Endometrial microvascular endothelial cells (primary cell): Measurements from ENCODE around the gene LCN10. TPM values are rescaled to one million over a fixed set of nuclear protein-coding genes. Genes with fewer than 3 reads are reported as not detected.
"Not testable (repeated sequence)": the region's sequence is repeated elsewhere in the genome, so short reads cannot be mapped to it uniquely, and the experiment has no call there.

Source experiments
- in situ Hi-C: cut with HindIII; loops from 2 replicates; pipeline ENCODE4 v1.10.0; 2017; ENCODE audit warnings: low sequenced_read_pairs, low pct_unique_long_range_greater_than_20kb; ENCODE audit errors: inconsistent ontology term
- total RNA-seq: library from RNA; depleted of rRNA; stranded (reverse); fragments of >200 nt; gene quantifications from one replicate; pipeline ENCODE4 v1.2.3, GENCODE V29; 2015; ENCODE audit errors: inconsistent ontology term

LCN10 gene
- total RNA-seq, 1 donor from 2014 or later: not detected

DNA sequence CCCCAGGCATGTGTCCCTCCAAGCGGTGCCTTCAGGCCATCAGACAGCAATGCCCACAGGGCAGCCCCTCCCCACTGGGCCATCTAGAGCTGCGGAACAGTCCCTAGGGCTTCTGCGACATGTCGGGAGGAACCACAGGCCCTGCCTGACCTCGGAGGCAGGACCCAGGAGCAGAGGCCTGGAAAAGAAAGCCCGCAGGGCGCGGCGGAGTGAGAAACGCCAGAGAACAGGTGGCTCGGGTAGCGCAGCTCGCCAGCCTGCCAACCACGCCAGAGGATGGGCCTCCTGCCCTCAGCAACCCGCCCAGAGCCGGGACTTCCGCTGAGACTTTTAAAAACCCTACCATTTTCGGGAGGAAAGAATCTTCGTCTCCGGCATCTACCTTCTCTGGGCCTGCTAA lies 14.6 kb upstream of the LCN10 start:
- in situ Hi-C loops: no loop called here

DNA sequence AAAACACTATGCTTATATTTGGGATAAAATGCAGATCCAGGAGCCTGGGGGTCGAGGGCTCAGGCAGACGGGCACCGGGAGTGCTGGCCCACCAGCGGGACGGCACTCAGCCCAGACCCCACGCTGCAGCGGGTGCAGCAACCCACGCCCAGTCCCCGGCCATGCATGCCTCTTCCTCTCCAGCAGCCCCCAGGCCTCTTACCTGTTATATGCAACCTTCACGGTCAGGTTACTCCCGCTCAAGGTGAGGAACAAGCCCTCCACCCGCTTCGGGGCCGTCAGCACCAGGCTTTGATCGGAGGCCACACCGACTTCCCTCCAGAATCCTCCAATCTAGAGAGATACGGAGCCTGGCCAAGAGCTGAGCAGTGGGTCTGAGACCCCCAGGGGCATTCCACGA lies 14.1 kb upstream of the LCN10 start:
- in situ Hi-C loops: no loop called here

DNA sequence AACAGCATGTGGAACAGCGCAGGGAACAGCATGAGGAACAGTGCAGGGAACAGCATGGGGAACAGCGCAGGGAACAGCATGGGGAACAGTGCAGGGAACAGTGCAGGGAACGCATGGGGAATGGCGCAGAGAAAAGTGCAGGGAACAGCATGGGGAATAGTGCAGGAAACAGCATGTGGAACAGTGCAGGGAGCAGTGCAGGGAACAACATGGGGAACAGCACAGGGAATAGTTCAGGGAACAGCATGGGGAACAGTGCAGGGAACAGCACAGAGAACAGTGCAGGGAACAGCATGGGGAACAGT lies 13.3 kb upstream of the LCN10 start:
- in situ Hi-C loops: no loop called here

DNA sequence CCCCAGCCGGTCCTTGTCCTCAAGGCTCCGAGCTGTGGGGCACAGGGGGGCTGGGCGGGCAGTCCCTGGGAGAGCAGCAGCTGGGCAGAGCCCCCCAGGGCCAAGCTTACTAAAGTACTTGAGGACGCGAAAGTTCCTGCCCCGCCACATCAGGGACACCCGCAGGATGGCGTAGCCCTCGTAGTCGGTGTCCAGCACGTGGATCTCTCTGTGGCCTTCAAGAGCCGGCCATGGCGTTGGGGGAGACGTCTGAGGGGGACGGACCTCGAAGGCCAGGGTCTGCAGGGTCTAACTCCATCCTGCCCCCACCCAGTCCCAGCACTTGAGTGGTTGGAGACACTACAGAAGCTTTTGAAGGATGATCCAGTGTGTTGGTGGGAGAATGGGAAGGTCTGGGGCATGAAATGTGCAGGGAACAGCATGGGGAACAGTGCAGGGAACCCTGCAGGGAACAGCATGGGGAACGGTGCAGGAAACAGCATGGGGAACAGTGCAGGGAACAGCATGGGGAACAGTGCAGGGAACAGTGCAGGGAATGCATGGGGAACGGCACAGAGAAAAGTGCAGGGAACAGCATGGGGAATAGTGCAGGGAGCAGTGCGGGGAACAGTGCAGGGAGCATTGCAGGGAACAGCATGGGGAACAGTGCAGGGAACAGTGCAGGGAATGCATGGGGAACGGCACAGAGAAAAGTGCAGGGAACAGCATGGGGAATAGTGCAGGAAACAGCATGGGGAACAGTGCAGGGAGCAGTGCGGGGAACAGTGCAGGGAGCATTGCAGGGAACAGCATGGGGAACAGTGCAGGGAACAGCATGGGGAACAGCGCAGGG lies 12.8 kb upstream of the LCN10 start:
- in situ Hi-C loops: not testable (repeated sequence)

DNA sequence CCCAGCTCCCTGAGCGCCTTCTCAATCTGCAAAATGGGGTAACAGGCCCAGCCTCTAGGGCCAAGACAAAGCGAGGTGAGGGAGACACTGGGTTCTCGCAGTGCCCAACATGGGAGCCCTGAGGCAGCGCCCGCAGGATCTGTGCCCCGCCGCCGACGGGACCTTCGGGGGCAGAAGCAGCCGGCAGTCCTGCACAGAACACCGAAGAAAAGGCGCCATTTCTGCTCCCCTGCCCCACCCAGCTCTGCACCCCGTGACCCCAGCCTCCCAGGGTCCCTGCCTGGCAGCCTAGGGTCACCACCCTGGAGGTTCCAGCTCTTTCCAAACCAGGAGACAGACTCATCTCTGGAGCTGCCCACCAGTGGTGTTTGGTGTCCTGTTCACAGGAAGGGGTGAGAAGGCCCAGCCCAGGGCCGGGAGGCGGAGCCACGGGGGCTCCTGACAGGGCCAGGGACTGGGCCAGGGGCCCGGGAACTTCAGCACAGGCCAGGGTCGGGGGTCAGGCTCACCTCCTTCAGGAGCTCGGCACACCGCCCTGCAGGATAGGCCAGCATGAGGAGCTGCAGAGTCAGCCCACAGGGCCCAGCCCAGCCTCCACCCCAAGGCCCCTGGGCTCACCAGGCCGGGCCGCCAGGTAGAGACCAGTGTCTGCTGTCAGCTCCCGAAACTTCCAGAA lies 12.0 kb upstream of the LCN10 start:
- in situ Hi-C loops: no loop called here

DNA sequence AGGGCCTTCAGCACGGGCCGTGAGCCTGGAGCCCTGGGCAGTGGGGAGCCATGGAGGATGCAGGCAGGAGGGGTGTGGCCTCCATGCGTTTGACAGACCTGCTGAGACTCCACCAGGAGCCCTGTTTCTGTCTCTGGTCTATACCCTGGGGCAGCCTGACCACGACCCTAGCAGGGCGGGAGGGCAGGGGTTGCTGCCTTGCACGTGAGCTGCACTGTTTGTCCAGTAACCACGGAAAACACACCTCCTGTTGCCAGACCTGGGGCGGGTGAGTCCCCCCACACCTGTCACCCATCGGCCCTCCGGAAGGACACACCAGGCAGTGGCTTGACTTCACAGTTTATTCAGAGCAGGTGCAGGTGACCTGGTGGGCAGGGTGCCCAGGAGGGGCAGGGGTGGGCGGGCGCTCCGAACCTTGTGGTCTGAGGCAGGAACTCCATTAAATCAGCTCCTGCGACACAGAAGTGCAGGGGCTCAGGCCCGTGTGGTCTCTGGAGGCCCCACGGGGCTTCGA lies 11.4 kb upstream of the LCN10 start:
- in situ Hi-C loops: no loop called here

DNA sequence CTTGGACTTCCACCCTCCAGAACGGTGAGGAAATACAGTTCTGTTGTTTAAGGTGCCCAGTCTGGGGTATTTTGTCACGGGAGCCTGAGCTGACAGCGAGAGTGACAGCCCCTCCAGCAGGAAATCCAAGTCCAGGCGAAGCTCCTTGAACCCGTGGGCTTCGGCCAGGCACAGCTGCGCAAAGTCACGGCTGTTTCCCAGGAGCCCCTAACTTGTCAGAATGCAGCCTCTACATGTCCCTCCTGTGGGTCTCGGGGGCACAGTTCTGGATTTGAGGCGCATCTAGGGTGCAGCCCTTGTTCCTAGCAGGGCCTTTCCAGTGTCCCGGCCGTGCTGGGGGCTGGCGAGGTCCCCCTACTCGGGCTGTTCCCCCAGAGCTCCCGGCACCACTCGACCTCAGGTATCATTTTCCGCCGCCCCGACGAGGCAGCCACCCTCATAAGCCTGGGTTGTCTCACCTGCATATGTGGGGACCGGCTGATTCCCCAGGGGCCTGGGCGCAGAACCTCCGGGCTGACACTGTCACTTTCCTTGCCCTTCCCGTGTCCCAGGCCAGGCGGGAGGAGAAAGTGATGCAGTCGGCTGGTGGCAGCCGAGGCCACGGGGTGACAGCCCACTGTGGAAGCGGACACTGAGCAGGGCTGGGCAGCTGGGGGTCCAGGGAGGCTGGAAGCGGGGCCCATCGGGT lies 10.8 kb upstream of the LCN10 start:
- in situ Hi-C loops: no loop called here

DNA sequence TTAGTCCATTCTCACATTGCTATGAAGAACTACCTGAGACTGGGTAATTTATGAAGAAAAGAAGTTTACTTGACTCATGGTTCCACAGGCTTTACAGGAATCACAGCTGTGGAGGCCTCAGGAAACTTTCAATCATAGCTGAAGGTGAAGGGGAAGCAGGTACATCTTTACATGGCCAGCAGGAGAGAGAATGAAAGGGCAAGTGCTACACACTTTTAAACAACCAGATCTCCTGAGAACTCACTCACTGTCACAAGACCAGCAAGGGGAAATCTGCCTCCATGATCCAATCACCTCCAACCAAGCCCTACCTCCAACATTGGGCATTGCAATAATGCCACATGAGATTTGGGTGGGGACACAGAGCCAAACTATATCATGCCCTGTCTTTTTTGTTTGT lies 9.1 kb upstream of the LCN10 start:
- in situ Hi-C loops: no loop called here

DNA sequence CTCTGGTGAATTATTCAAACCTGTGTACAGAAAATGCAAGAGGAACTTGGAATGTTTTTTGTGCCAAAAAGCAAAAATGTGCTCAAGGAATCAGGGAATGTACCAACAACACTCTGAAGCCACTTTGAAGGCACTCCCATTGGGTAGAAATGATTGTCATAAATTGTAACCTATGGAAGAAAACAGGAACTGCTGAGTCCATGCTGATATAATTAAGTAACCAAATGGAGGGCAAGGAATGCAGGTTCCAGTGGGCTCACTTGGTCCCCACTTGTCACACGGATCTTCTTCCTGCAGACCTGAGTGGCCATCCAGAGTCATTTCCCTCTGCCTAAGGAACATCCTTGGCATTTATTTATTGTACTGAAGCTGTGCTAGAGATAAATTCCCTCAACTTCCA lies 8.5 kb upstream of the LCN10 start:
- in situ Hi-C loops: no loop called here

DNA sequence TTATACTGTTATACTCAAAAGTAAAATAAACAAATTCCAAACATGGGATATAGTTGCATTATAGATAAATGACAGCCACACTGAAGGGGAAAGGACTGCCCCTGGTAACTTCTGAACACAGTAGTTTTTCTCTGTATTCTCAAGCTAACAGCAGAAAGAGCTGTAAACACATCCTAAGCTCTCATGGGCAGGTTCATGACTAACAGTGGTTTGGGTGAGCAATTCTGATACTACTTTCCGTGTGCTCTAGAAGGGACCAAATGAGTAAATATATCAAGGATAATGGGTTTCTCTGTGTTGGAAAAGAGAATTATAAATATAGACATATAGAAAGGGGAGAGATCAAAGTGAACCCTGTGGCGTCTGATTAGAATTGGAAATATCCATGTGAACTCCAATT lies 7.8 kb upstream of the LCN10 start:
- in situ Hi-C loops: no loop called here

DNA sequence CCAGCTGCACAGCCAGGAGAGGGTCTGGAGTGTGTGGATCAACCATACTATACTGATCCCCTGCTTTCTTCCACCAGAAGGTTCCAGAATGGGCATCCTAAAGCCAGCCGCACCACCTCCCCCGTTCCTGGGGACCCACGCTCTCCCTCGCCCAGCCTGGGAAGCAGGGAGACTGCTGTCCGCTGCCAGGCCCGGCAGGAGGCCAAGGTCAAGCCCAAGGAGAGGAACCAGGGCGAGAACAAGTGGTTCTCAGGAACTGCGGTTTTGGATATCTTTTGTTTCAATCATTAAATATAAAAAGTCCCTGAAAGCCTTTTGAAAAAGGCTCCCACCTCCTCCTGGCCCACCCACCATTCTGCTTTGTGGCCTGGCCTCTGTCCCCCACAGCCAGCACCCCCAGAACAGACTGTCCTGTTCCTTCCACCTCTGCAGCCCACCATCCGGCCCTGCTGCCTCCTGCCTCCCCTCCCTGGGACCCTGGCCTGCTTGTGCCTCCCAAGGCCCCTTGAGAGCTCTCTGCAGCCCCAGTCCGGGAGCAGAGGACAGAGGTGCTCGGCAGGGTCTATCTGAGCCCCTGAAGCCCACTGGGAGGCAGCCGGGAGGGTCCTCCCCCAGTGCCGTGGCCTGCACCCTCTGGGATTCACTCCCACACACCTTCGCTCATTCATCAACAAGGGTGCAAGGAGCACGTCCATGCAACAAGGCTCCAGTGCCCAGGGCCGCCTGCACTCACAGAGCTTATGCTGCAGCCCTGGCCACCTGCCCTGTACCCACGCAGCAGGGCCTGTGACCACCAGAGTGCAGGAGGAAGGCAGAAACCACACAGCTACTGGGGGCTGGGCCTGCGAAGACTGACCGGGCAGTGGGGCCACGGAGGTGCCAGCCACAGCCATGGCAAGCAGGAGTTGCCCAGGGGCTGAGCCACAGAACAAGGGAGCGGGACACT lies 6.2 kb upstream of the LCN10 start:
- in situ Hi-C loops: no loop called here

DNA sequence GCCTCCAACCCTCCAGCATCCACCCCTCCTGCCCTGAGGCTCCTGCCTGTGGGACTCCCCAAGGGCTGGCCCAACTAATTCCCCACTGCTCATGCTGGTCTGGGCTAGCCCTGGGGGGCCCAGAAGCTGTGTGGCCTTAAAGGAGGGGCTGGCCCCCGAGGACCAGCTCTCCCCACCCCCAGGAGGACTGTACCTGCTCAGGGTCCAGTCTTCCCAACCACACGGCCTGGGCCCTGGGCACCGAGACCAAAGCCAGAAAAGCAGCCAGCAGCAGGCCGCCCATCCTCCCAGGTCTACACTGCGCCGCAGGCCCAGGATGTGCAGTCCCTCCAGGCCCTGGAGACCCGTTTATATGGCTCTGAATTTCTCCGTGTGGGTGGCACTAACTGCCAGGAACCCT lies 5.5 kb upstream of the LCN10 start, which contains the start of gene LCN6:
TSS of gene LCN6 (minus strand) at position 325 of the 400 bp plus-strand sequence. CDS start at position 283, 42 bp downstream.
- in situ Hi-C loops: no loop called here

DNA sequence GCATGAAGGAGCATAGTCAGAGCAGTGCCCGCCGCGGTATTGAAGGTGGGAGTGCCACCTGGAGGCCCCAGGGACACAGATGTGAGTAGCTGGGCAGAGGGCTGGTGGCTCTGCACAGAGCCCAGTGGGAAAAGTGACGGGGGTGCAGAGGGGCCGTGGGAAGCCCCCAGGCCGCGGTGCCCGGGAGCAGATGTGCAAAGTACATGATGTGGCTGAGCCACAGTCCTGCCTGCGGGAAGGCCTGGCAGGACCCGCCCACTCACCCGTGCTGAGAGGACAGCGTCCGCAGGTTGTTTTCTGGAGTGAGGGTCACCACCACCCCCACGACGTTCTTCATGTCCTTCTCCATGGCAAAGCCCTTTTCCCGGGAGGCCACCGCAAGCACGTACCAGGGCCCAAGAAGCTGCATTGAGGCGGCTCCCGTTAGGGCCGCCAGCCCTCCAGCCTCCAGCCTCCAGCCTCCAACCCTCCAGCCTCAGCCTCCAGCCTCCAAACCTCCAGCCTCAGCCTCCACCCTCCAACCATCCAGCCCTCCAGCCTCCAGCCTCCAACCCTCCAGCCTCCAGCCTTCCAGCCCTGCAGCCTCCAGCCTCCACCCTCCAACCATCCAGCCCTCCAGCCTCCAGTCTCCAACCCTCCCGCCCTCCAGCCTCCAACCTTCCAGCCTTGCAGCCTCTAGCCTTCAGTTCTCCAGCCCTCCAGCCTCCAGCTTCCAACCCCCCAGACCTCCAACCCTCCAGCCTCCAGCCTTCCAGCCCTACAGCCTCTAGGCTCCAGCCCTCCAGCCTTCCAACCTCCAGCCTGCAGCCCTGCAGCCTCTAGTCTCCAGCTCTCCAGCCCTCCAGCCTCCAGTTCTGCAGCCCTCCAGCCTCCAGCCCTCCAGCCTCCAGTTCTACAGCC lies 4.7 kb upstream of the LCN10 start:
- in situ Hi-C loops: no loop called here

DNA sequence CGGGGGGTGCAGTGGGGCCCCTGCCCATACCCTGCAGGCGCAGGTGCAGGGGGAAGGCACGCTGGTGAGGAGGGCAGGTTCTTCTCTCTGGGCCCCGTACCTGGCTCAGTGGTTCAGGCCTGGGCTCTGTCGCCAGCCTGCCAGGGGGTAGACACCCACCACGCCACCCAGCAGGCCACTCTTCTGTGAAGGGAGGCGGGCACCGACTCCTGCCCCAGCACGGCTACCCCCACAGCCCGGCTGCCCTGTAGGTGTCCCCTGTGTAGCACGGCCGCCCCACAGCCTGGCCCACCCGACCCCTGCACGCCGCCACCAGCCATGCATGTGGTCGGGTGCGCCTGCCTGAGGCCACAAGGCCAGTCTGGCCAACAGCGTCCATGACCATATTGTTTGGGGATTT lies 3.9 kb upstream of the LCN10 start:
- in situ Hi-C loops: no loop called here

DNA sequence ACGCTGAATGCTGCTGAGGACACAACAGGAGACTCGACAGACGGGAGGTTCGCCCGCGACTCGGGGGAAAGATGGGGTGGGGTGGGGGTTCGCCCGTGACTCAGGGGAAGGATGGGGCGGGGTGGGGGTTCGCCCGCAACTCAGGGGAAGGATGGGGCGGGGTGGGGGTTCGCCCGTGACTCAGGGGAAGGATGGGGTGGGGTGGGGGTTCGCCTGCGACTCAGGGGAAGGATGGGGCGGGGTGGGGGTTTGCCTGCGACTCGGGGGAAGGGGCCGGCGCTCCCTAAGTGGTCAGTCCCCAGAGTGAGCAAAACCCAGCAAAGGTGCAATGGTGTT lies 3.4 kb upstream of the LCN10 start:
- in situ Hi-C loops: no loop called here

DNA sequence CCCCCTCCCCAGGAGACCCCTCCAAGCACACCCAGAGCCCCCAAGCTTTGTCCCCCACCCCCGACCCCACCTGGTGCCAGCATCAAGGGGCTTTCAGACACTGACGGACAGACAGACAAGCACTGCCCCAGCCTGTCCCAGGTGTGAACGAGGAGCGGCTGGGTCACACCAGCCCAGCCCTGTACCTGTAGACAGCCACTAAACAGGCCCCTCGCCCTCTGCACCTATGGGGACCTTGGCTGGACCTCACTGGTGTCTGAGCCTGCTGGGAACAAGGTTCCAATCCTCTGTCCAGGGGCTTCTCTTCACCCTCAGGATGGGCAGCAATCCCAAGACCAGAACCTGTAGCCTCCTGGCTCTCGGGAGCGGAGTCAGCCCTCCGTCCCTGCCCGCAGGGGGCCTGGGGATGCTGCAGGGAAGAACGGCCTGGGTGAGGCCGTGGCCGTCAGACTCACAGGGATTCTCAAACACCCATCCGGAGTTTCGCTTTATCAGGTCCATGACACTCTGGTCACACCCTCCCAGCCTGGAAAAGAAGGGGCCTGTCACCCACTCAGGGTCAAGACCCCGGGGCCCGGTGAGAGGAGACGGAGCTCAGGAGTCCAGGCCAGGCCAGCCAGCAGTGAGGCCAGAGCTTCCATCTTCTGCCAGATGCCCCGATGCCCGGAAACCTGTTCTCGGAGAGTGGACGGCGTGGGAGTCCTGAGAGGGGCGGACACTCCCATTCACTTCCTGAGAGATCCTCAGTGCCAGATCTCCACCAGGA lies 2.8 kb upstream of the LCN10 start:
- in situ Hi-C loops: no loop called here

DNA sequence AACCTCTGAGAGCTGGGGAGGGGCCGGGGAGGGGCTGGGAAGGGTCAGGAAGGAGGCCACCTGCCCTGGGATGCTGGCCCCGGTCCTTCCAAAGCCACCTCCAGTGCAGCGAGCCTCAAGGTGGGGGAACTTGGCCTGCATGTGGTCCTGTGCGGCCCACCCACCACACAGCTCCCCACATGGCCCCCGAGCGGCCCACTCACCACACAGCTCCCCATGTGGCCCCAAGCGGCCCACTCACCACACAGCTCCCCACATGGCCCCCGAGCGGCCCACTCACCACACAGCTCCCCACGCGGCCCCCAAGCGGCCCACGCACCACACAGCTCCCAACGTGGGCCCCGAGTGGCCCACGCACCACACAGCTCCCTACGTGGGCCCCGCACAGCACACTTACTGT lies 2.0 kb upstream of the LCN10 start:
- in situ Hi-C loops: no loop called here
